GM21737 (cell line): ENCODE results near the gene CDC42EP5.
"Not testable (repeated sequence)": the region's sequence is repeated elsewhere in the genome, so short reads cannot be mapped to it uniquely, and the experiment has no call there.

Experiments used
- ATAC-seq: cut with Tn5 transposase; IDR thresholded peaks from one replicate; pipeline ENCODE4 v1.9.1; 2021; ENCODE audit warnings: mild to moderate bottlenecking, moderate library complexity; ENCODE audit not compliant: unreplicated experiment

The CDC42EP5 gene

GRCh38 chr19:54449701-54450069 lies 23.4 kb downstream of the CDC42EP5 start:
- no peak for ATAC-seq

- peak; percentile 76 for ATAC-seq
Observed at GRCh38 chr19:54448774-54449700, 24.1 kb downstream of the CDC42EP5 start, which contains the start of gene LENG8. TSS of gene LENG8 (plus strand) at chr19:54449199. CDS start at chr19:54451345, 2,146 bp downstream.

GRCh38 chr19:54448040-54448773 lies 24.9 kb downstream of the CDC42EP5 start:
- peak; percentile 20 for ATAC-seq

GRCh38 chr19:54446349-54446748 lies 26.7 kb downstream of the CDC42EP5 start:
- not testable (repeated sequence) for ATAC-seq

GRCh38 chr19:54444737-54445136 lies 28.4 kb downstream of the CDC42EP5 start:
- ATAC-seq = no peak

GRCh38 chr19:54440641-54441040 lies 32.5 kb downstream of the CDC42EP5 start:
- no peak for ATAC-seq

GRCh38 chr19:54439174-54439851 lies 33.8 kb downstream of the CDC42EP5 start:
- ATAC-seq = no peak

- no peak for ATAC-seq
Observed at GRCh38 chr19:54436628-54437252, 36.4 kb downstream of the CDC42EP5 start.

GRCh38 chr19:54436031-54436523 lies 37.0 kb downstream of the CDC42EP5 start:
- no peak for ATAC-seq

- no peak for ATAC-seq
Observed at GRCh38 chr19:54435551-54436016, 37.5 kb downstream of the CDC42EP5 start.

GRCh38 chr19:54434873-54435214 lies 38.3 kb downstream of the CDC42EP5 start:
- no peak for ATAC-seq

GRCh38 chr19:54434112-54434872 lies 38.8 kb downstream of the CDC42EP5 start:
- no peak for ATAC-seq

GRCh38 chr19:54433697-54434096 lies 39.4 kb downstream of the CDC42EP5 start:
- no peak for ATAC-seq

- no peak for ATAC-seq
Observed at GRCh38 chr19:54432144-54432738, 40.9 kb downstream of the CDC42EP5 start.

GRCh38 chr19:54431255-54431838 lies 41.7 kb downstream of the CDC42EP5 start:
- no peak for ATAC-seq

GRCh38 chr19:54430306-54431254 lies 42.5 kb downstream of the CDC42EP5 start:
- ATAC-seq = no peak

GRCh38 chr19:54429545-54430227 lies 43.4 kb downstream of the CDC42EP5 start:
- no peak for ATAC-seq

GRCh38 chr19:54429176-54429495 lies 44.0 kb downstream of the CDC42EP5 start:
- no peak for ATAC-seq
